ENCODE data around the gene PCSK6.

GRCh38 chr15:101272584-101272983 lies 216.9 kb downstream of the PCSK6 start:
- TF ChIP-seq CTCF (IDR thresholded peaks at IDR 0.05; ENCODE audit: poor library complexity, severe bottlenecking) (no peak), EZH2 (IDR thresholded peaks at IDR 0.05; ENCODE audit: borderline replicate concordance, insufficient read depth, low read length, poor library complexity, severe bottlenecking) (no peak), POLR2AphosphoS5 (IDR thresholded peaks at IDR 0.05) (no peak), RAD21 (conservative IDR thresholded peaks at IDR 0.05) (no peak), SMC3 (conservative IDR thresholded peaks at IDR 0.05; ENCODE audit: poor library complexity) (no peak), EP300 (conservative IDR thresholded peaks at IDR 0.05; ENCODE audit: poor library complexity, severe bottlenecking) (no peak), TAF1 (IDR thresholded peaks at IDR 0.05; ENCODE audit: low read depth) (no peak)

All from neural cell (in vitro differentiated cells).